SU-DHL-6 (cell line): Measurements from ENCODE around the gene WDR90.

Source experiments
- CTCF ChIP-seq: fragments of 200-600 bp; sonication (generic); IDR thresholded peaks from one replicate; pipeline ENCODE4 v1.5.1; 2017; ENCODE audit warnings: antibody characterized with exemption, mild to moderate bottlenecking, low read length, moderate library complexity; ENCODE audit not compliant: insufficient read depth, poor library complexity, severe bottlenecking
- EZH2phosphoT487 ChIP-seq: fragments of 200-600 bp; sonication (generic), shearing (Covaris generic); conservative IDR thresholded peaks from 2 replicates; pipeline ENCODE4 v1.6.1; 2018; ENCODE audit warnings: mild to moderate bottlenecking, antibody characterized with exemption, low read length, moderate library complexity, mixed read lengths

- TF ChIP-seq CTCF (no peak), EZH2phosphoT487 (no peak)
These were observed 3.1 kb upstream of the WDR90 start for GRCh38 chr16:645852-646678.
